ENCODE data around the gene CDY1B.
"Not testable (repeated sequence)": the region's sequence is repeated elsewhere in the genome, so short reads cannot be mapped to it uniquely, and the experiment has no call there.

Gene CDY1B

DNA sequence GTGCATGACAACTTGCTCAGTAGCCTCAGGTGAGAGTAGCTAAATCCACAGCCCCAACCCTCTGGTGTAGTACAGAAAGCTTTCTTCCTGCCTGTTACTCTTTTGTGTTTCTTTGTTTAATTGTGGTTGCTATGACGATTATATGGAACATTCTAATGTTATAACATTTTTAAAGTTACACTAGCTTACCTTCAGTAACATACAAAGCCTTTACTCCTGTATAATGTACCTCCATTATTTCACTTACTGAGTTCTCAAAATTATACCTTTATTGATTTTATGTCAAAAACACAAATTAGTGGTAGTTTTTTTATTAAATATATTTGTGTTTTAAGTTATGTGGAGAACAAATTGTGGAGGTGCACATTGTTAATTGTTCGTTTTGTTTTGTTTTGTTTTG lies at the start of gene CDY1B:
Gene CDY1B, minus strand, starts transcription at position 101 of the 400 bp plus-strand sequence. CDS start 331 bp downstream, outside the sequence.
- DNase-seq: not testable (repeated sequence)

DNA sequence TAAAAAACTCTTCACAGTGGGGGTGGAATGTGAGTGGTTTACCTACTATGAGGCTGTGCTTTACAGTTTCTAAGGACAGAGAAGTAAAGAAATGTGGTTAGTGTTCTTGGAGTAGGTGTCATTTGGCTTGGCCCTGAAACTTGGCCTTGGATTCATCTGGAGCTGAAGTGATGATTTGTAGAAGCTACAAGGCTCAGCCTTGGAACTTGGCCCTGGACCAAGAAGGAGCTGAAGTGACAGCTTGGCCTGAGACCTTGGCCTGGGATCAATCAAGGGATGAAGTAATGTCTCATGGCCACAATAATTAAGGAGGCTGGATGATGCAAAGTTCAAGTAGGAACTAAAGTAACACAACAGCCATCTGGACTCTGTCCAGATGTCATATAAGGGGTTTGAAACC lies 1.7 kb upstream of the CDY1B start:
- DNase-seq: not testable (repeated sequence)

DNA sequence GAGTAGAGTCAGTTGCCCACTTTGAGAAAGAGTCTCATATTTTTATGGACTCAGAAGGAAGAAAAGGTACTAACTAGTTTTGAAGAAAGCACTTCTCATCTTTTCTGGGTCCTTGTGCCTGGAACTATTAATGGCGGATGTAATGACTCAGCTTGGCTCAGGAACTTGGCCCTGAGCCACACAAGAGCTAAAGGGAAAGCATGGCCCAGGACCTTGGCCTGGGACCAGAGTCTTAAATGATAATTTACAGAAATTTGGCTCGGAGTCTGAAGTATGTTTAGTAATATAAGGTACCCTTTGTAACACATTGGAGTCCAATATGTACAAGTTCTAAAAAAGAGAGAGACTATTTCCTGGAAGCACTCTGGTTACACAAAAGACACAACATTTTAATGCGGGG lies 4.6 kb downstream of the CDY1B start:
- DNase-seq: not testable (repeated sequence)

- DNase-seq: not testable (repeated sequence)
Measured at GRCh38 chrY:24039008-24039718, 8.7 kb downstream of the CDY1B start.

DNA sequence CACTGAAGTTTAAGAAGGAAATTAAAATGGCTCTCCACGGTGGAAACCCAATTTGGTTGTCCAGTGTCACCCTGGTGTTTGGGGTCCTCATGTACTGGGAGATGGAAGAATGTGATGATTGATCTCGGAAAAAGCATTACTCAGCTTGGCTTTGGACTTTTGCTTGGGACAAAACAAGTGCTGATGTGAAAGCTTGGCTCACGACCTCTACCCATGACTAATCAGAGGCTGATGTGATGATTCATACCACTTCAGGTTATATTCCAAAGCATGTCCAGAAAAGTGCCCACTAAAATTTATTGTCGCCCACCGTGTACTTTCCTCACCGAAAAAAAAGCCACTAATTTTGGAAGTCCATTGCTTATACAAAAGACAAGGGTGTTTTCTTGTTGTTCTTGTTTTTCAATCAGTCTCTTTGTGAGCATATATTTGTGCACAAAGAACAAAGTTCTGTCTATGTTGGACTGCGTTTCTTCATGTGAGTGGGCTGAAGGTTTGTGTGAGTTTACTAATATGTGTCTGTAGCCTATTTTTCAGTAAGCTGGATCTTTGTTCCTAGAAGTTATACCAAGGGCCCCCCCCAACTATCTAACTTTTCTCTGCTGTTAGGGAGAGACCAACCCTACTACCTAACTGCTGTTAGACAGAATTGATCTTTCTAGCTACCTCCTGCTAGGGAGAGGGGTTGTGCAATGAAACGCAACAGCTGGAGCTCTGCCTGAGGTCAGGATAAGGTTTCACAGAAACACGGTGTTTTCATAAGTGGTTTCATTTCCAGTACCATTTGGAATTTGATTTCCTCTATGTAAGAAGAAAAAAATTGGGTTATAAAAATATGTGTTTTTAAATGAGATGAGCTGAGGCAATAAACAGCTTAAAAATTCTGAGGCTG lies 21.4 kb downstream of the CDY1B start:
- DNase-seq: not testable (repeated sequence)
